HepG2 (cell line): ENCODE results near the gene RPL3. TPM values are rescaled to one million over a fixed set of nuclear protein-coding genes. Genes with fewer than 3 reads are reported as not detected.

ENCODE experiments used
- CSRNP2 ChIP-seq: sonication (generic); formaldehyde crosslinking; conservative IDR thresholded peaks from 2 replicates; pipeline ENCODE4 v1.8.0; 2022; ENCODE audit warnings: low read depth, missing genetic modification reagents
- E2F1 ChIP-seq: sonication (generic); formaldehyde crosslinking; IDR thresholded peaks from 2 replicates; pipeline ENCODE4 v1.5.0; 2020; ENCODE audit warnings: missing genetic modification reagents
- HNRNPK ChIP-seq: fragments of 200-400 bp; formaldehyde crosslinking; IDR thresholded peaks from 2 replicates; pipeline ENCODE4 v1.6.1; 2018; ENCODE audit warnings: low read length, low read depth, moderate library complexity, mild to moderate bottlenecking; ENCODE audit not compliant: poor library complexity, severe bottlenecking
- HOXD1 ChIP-seq: sonication (generic); formaldehyde crosslinking; IDR thresholded peaks from 2 replicates; pipeline ENCODE4 v1.5.0; 2020; ENCODE audit warnings: missing genetic modification reagents
- IRF9 ChIP-seq: sonication (generic); formaldehyde crosslinking; IDR thresholded peaks from 2 replicates; pipeline ENCODE4 v1.8.0; 2022; ENCODE audit warnings: missing genetic modification reagents, mild to moderate bottlenecking, borderline replicate concordance
- NCOA5 ChIP-seq: sonication (generic); formaldehyde crosslinking; IDR thresholded peaks from 2 replicates; pipeline ENCODE4 v1.4.0; 2020; ENCODE audit warnings: missing genetic modification reagents
- NFE2L1 ChIP-seq: sonication (generic); formaldehyde crosslinking; IDR thresholded peaks from 2 replicates; pipeline ENCODE4 v1.4.0; 2020; ENCODE audit warnings: missing genetic modification reagents, mild to moderate bottlenecking, borderline replicate concordance
- NFYB ChIP-seq: sonication (generic); formaldehyde crosslinking; IDR thresholded peaks from 2 replicates; pipeline ENCODE4 v1.4.0; 2020; ENCODE audit warnings: missing genetic modification reagents
- SMARCC2 ChIP-seq: fragments of 450-650 bp; IDR thresholded peaks from 2 replicates; pipeline ENCODE4 v1.6.1; 2017; ENCODE audit warnings: antibody characterized with exemption, mild to moderate bottlenecking
- SSRP1 ChIP-seq: IDR thresholded peaks from 2 replicates; pipeline ENCODE4 v1.6.1; 2016; ENCODE audit warnings: control low read depth
- ZBTB42 ChIP-seq: sonication (generic); formaldehyde crosslinking; IDR thresholded peaks from 2 replicates; pipeline ENCODE4 v1.5.0; 2020; ENCODE audit warnings: mild to moderate bottlenecking, missing genetic modification reagents
- ZFP82 ChIP-seq: sonication (generic); formaldehyde crosslinking; IDR thresholded peaks from 2 replicates; pipeline ENCODE4 v1.5.1; 2020; ENCODE audit warnings: mild to moderate bottlenecking, missing genetic modification reagents, borderline replicate concordance
- ZMYM4 ChIP-seq: sonication (generic); formaldehyde crosslinking; IDR thresholded peaks from 2 replicates; pipeline ENCODE4 v1.8.1; 2023; ENCODE audit warnings: mild to moderate bottlenecking, missing genetic modification reagents
- ZNF136 ChIP-seq: sonication (generic); formaldehyde crosslinking; IDR thresholded peaks from 2 replicates; pipeline ENCODE4 v1.8.1; 2022; ENCODE audit warnings: low read depth, mild to moderate bottlenecking, moderate library complexity, missing genetic modification reagents
- ZNF335 ChIP-seq: sonication (generic); formaldehyde crosslinking; IDR thresholded peaks from 2 replicates; pipeline ENCODE4 v1.4.0; 2020; ENCODE audit warnings: missing genetic modification reagents
- ZNF343 ChIP-seq: sonication (generic); formaldehyde crosslinking; IDR thresholded peaks from 2 replicates; pipeline ENCODE4 v1.4.0; 2020; ENCODE audit warnings: mild to moderate bottlenecking, missing genetic modification reagents
- ZNF496 ChIP-seq: sonication (generic); formaldehyde crosslinking; IDR thresholded peaks from 2 replicates; pipeline ENCODE4 v1.8.1; 2023; ENCODE audit warnings: mild to moderate bottlenecking, moderate library complexity, missing genetic modification reagents; ENCODE audit not compliant: insufficient replicate concordance
- ZNF574 ChIP-seq: sonication (generic); formaldehyde crosslinking; IDR thresholded peaks from 2 replicates; pipeline ENCODE4 v1.4.0; 2020; ENCODE audit warnings: missing genetic modification reagents
- ZNF629 ChIP-seq: sonication (generic); formaldehyde crosslinking; conservative IDR thresholded peaks from 2 replicates; pipeline ENCODE4 v1.5.0; 2020; ENCODE audit warnings: missing genetic modification reagents
- ZNF772 ChIP-seq: sonication (generic); formaldehyde crosslinking; IDR thresholded peaks from 2 replicates; pipeline ENCODE4 v1.5.0; 2020; ENCODE audit warnings: mild to moderate bottlenecking, missing genetic modification reagents
- ZNF850 ChIP-seq: sonication (generic); formaldehyde crosslinking; conservative IDR thresholded peaks from 2 replicates; pipeline ENCODE4 v1.9.0; 2021; ENCODE audit warnings: mild to moderate bottlenecking, missing genetic modification reagents
- polyA plus RNA-seq, 8 experiments: library from polyadenylated mRNA; depleted of rRNA in 3 of 8; stranded (reverse) in 7 of 8; unstranded in 1 of 8; fragments of >200 nt; fragmentation: Illumina TruSeq in 4 of 8; extraction: Trizol in 4 of 8; gene quantifications; 2 replicates each; pipeline versions ENCODE4 v1.2.1 to v1.2.3, GENCODE V29; 2011 to 2016; ENCODE audit warnings: low read depth in 4 of 8, missing spikeins in 1 of 8, mixed read lengths in 1 of 8; ENCODE audit not compliant: insufficient read depth in 1 of 8
- total RNA-seq, 5 experiments: library from RNA; depleted of rRNA; stranded (reverse); fragments of >200 nt; fragmentation: Illumina TruSeq; extraction: Trizol; gene quantifications; 2 replicates each; pipeline ENCODE4 v1.2.3, GENCODE V29; 2016; ENCODE audit warnings: low read depth in 1 of 5
- TF ChIP-seq, protein P1 (sequence below): IDR thresholded peaks from 2 replicates; pipeline ENCODE4 v1.6.1; 2016
- TF ChIP-seq, protein P2 (sequence below), 2 experiments: sonication (generic) in 1 of 2; formaldehyde crosslinking in 1 of 2; IDR thresholded peaks; 2 replicates each; pipeline versions ENCODE4 v1.4.0 to v1.6.1; 2018 to 2020; ENCODE audit warnings: missing genetic modification reagents in 2 of 2, borderline replicate concordance in 1 of 2, low read depth in 1 of 2, mild to moderate bottlenecking in 1 of 2, missing biosample characterization in 1 of 2

The RPL3 gene
- total and polyA plus RNA-seq, 2 of the 13 experiments (the other 11 are each of a cell fraction or from before 2014, with no cell fraction given), result 1,051 to 3,279 TPM

GRCh38 chr22:39299829-39300178 is 19.6 kb downstream of the RPL3 start (continued):
- TF ChIP-seq CSRNP2 (CRISPR knock-in tag), result no peak
- TF ChIP-seq NCOA5 (CRISPR knock-in tag), result no peak
- TF ChIP-seq ZNF772, result no peak
- TF ChIP-seq ZNF136 (CRISPR knock-in tag), result no peak
- TF ChIP-seq IRF9, result no peak
- TF ChIP-seq ZFP82 (CRISPR knock-in tag), result no peak
- TF ChIP-seq, protein P1, sequence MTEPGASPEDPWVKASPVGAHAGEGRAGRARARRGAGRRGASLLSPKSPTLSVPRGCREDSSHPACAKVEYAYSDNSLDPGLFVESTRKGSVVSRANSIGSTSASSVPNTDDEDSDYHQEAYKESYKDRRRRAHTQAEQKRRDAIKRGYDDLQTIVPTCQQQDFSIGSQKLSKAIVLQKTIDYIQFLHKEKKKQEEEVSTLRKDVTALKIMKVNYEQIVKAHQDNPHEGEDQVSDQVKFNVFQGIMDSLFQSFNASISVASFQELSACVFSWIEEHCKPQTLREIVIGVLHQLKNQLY, result no peak
- no peak for TF ChIP-seq ZNF496 (CRISPR knock-in tag)
- TF ChIP-seq SMARCC2, result no peak
- no peak for TF ChIP-seq ZNF850 (CRISPR knock-in tag)
- TF ChIP-seq ZNF343 (CRISPR knock-in tag), result no peak
- TF ChIP-seq NFYB (CRISPR knock-in tag), result no peak
- TF ChIP-seq, protein P2, sequence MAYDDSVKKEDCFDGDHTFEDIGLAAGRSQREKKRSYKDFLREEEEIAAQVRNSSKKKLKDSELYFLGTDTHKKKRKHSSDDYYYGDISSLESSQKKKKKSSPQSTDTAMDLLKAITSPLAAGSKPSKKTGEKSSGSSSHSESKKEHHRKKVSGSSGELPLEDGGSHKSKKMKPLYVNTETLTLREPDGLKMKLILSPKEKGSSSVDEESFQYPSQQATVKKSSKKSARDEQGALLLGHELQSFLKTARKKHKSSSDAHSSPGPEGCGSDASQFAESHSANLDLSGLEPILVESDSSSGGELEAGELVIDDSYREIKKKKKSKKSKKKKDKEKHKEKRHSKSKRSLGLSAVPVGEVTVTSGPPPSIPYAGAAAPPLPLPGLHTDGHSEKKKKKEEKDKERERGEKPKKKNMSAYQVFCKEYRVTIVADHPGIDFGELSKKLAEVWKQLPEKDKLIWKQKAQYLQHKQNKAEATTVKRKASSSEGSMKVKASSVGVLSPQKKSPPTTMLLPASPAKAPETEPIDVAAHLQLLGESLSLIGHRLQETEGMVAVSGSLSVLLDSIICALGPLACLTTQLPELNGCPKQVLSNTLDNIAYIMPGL (CRISPR knock-in tag; IDR thresholded peaks at IDR 0.05; ENCODE audit: borderline replicate concordance in 1 of 2, low read depth in 1 of 2), result 0 out of 4 replicates have a peak, but pooled peaks of 1 of the 2 experiments have one; percentile 10
- no peak for TF ChIP-seq ZNF574 (CRISPR knock-in tag)
- TF ChIP-seq HOXD1, result no peak
- TF ChIP-seq HNRNPK, result no peak
- TF ChIP-seq NFE2L1 (CRISPR knock-in tag), result no peak
- no peak for TF ChIP-seq E2F1 (CRISPR knock-in tag)
- TF ChIP-seq ZNF629, result peak; percentile 100
- TF ChIP-seq ZNF335 (CRISPR knock-in tag), result no peak
- no peak for TF ChIP-seq ZBTB42 (CRISPR knock-in tag)
- TF ChIP-seq SSRP1 (CRISPR knock-in tag), result no peak
- TF ChIP-seq ZMYM4 (CRISPR knock-in tag), result 0 out of 2 replicates have a peak, but pooled peaks have one; percentile 26
